Measurements from ENCODE around the gene ADPGK. TPM values are rescaled to one million over a fixed set of nuclear protein-coding genes. Genes with fewer than 3 reads are reported as not detected.
A peak's percentile ranks its signal among the peaks of the same experiment; 100 is the strongest.

Gene ADPGK
- total and polyA plus RNA-seq, 8 donors = 11.9 to 338 (median 69.7) TPM

- Histone ChIP-seq H3K27me3 (peaks cover 0 to 32% (median 0%) of the 10 kb centered on the region in 3 donors), H3K4me3 (no peak overlapping the region), H3K9me3 (no peaks in the 10 kb centered on the region), H3K36me3 (no peaks in the 10 kb centered on the region), H3K4me1 (peaks cover 7 to 10% (median 9%) of the 10 kb centered on the region in 4 donors), H3K27ac (no peak overlapping the region)
- intact Hi-C loops (cut with DNase I; ENCODE audit: low total_unique reads) = no loop called here
- 25 to 39% (median 32%) methylated on average over 7 of the region's 7 CpGs for WGBS, 5 donors
- no peak for DNase-seq
- no peak for TF ChIP-seq CTCF (IDR thresholded peaks at IDR 0.05)
- TF ChIP-seq POLR2A (IDR thresholded peaks at IDR 0.05) = no peak
- no peak for TF ChIP-seq EP300 (IDR thresholded peaks at IDR 0.05)
- TF ChIP-seq POLR2AphosphoS5 (IDR thresholded peaks at IDR 0.05) = no peak
Observed at GRCh38 chr15:72801590-72802325, 18.2 kb upstream of the ADPGK start.

- Histone ChIP-seq H3K4me3 (no peak overlapping the region), H3K36me3 (no peaks in the 10 kb centered on the region), H3K9me3 (no peaks in the 10 kb centered on the region), H3K4me1 (peaks cover 13 to 16% (median 15%) of the 10 kb centered on the region in 4 donors), H3K27me3 (peaks cover 0 to 38% (median 0%) of the 10 kb centered on the region in 3 donors), H3K27ac (no peak overlapping the region)
- 50 to 65% (median 60%) methylated on average over 8 of the region's 8 CpGs for whole genome bisulfite sequencing, 5 donors
- no peak for TF ChIP-seq CTCF (IDR thresholded peaks at IDR 0.05)
- no peak for TF ChIP-seq EP300 (IDR thresholded peaks at IDR 0.05)
- TF ChIP-seq POLR2A (IDR thresholded peaks at IDR 0.05) = no peak
- TF ChIP-seq POLR2AphosphoS5 (IDR thresholded peaks at IDR 0.05) = no peak
- intact Hi-C loops (cut with DNase I; ENCODE audit: low total_unique reads) = no loop called here
- DNase-seq = no peak
Observed at GRCh38 chr15:72800833-72801481, 17.4 kb upstream of the ADPGK start.

- no peak for DNase-seq
- no peaks in the 10 kb centered on the region for H3K36me3 ChIP-seq
- no peak overlapping the region for H3K27ac ChIP-seq
- WGBS, 5 donors = 76 to 81% (median 78%) methylated on average over 6 of the region's 6 CpGs
- peaks cover 13 to 16% (median 15%) of the 10 kb centered on the region in 4 donors for H3K4me1 ChIP-seq
- no peaks in the 10 kb centered on the region for H3K9me3 ChIP-seq
- TF ChIP-seq POLR2A (IDR thresholded peaks at IDR 0.05) = no peak
- no peak for TF ChIP-seq CTCF (IDR thresholded peaks at IDR 0.05)
- no peak for TF ChIP-seq POLR2AphosphoS5 (IDR thresholded peaks at IDR 0.05)
- TF ChIP-seq EP300 (IDR thresholded peaks at IDR 0.05) = no peak
- intact Hi-C loops (cut with DNase I; ENCODE audit: low total_unique reads) = no loop called here
- no peak overlapping the region for H3K4me3 ChIP-seq
- H3K27me3 ChIP-seq = peaks cover 0 to 39% (median 0%) of the 10 kb centered on the region in 3 donors
Observed at GRCh38 chr15:72797834-72798233, 14.3 kb upstream of the ADPGK start.

- intact Hi-C loops (cut with DNase I; ENCODE audit: low total_unique reads) = no loop called here
- H3K27ac ChIP-seq = peak overlapping the region in 1 of 5 donors; percentile 54
- no peaks in the 10 kb centered on the region for H3K9me3 ChIP-seq
- WGBS, 5 donors = 15 to 31% (median 16%) methylated on average over 6 to 12 of the region's 12 CpGs
- peaks cover 0 to 39% (median 0%) of the 10 kb centered on the region in 3 donors for H3K27me3 ChIP-seq
- TF ChIP-seq POLR2A (IDR thresholded peaks at IDR 0.05) (no peak), EP300 (IDR thresholded peaks at IDR 0.05) (no peak), CTCF (IDR thresholded peaks at IDR 0.05) (no peak), POLR2AphosphoS5 (IDR thresholded peaks at IDR 0.05) (no peak)
- H3K4me3 ChIP-seq = peak overlapping the region; percentile 54 to 59 (median 54)
- DNase-seq = no peak
- peaks cover 13 to 16% (median 15%) of the 10 kb centered on the region in 4 donors for H3K4me1 ChIP-seq
- H3K36me3 ChIP-seq = no peaks in the 10 kb centered on the region
Observed at GRCh38 chr15:72797338-72797689, 13.8 kb upstream of the ADPGK start.
